NCI-H1930 (cell line): ENCODE results near the gene TGM4.
"Not testable (repeated sequence)": the region's sequence is repeated elsewhere in the genome, so short reads cannot be mapped to it uniquely, and the experiment has no call there.

Source experiments
- DNase-seq, 2 experiments: peaks; one replicate each; lab custom pipeline; 2025; lab: John Stamatoyannopoulos, UW

TGM4 gene

DNA sequence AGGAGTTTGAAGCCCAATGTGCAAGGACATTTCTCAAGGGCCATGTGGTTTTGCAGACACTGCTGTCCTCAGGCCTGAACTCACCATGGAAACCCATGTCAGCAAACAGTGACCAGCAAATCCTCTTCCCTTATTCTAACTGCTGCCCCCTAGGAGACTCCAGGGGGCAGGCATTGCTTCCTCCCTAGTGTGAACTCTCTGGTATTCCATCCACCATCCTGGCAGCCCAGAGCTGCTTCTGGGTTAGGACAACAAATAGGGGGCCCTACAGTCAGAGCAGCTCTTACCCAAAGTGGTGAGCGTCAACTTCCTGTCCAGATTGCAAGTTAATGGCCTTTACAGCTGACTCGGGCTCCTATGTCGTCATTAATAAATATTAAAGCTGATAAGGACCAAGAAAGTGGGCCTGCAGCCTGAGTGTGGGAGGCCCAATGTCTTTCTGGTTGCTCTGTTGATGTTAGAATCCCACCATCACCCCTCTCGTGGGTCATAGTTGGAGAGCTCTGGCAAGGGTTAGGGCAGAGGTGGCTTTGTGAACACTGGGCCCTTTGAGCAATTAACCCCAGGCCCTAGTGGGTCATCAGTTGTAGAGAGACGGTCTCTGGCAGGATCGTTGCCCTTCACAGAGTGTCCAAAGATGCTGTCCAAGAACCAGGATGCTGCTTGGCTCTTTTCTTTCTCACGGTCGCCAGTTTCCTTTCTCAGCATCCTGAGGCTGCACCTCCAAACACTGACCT is 41.5 kb downstream of the TGM4 start:
- no peak for DNase-seq

DNA sequence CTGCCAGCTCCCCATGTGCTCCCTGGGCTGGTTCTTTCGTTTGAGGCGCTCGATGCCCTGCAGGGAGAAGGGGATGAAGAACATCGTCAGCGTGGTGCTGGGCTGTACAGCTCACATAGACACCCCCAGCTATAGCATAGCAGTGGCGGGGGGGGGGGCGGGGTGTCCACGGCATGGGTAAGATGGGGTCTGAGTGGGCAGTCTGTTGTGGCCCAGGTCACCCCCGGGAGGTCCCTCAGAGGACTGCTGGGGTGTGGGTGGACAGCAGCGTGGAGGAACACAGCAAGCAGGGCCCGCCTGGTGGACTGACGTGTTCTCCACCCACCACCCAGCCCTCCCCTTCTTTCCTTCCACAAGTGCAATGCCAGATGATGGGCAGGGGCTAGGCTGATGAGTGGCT is 43.7 kb downstream of the TGM4 start:
- no peak for DNase-seq

DNA sequence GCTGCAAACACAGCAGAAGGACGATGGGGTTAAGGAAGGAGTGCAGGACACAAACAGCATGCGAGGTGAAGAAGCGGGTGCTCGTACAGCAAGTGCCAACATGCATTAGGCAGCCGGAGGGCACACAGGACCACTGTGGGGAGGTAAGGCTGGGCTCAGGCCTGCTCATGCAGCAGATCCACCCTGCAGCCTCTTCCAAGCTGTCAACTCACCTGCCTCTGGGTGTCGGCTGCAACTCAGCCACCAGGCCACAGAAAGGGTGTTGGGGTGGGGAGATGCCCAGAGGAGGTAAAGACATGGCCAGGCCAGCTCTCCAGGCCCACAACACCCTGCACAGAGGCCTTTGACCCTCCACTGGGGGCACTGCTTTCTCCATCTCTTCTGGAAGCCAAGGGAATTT is 44.2 kb downstream of the TGM4 start:
- no peak for DNase-seq

DNA sequence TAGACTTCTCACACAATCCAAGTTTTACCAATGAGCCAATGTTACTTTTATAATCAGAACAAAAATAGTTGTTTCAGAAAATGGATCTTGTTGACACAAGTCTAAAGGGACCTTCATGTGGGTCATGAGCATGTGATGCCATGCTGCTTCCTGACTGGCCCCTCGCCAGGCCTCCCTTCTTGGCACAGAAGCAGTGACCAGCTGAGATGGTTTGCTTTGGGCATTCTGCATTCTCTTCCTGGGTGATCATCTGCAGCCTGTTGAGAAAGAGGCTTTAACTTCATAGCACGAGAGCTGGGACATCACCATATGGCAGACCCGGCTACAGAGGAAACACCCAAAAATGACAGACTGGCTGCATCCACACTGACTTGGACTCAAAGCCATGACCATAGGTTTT is 45.7 kb downstream of the TGM4 start:
- DNase-seq, result no peak

DNA sequence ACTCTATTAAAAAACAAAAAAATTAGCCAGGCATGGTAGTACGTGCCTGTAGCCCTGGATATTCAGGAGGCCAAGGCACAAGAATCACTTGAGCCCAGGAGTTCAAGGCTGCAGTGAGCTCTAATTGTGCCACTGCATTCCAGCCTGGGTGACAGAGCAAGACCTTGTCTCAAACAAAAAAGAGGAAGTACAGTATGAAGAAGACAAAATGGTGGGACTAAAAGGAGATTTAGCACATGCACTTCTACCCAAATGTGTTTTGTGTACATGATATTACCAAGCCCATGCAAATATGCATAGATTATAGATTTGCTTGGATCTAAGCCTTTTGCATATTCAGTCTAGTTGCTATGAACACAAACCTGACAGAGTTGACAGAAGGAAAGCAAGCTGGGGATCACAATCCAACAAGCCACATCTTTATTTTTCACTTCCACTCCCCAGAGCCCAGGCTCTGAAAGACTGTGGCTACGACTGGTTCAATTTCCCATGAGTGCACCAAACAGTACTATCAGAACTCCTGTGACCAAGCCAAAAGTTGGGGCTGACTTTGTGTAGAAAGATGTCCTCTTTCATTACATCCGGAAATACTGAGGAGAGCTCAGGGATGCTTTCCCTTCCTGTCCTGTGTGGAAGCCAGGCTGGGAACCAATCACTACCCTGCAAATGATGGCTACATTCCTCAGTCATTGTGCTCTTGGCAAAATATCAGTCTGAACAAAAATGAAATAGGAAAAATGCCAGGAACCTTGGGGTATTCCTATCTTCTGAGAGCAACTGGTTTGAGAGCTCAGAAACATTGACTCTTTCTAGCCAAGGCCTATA is 49.4 kb downstream of the TGM4 start:
- DNase-seq, result no peak

DNA sequence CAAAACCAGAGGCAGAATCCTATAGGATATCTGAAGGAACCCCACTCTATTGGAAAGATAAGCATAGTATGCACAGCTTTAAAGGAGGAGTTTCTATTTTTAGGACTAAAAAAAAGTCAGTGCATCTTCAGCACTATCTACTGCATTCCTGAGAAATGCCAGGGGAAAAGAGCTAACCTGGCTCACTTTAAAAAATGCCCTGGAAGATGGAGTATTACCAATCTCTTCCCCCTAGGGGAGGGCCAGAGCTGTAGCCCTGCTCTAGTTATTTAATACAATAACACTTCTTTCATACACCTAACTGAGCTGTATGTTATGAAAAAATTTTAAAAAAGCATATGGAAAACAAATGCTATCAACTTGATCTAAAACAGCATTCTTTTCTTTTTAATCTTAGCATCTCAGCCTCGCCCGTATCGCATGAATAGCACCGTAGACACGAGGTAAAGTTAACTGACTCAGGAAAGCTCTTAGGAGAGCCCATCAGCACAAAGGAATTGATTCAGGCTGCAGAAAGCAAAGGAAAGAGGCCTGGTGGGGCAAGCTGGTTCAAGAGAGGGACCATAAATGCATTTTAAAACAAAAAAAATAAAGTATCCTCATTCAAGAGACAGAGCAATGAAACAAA is 50.2 kb downstream of the TGM4 start:
- no peak for DNase-seq

DNA sequence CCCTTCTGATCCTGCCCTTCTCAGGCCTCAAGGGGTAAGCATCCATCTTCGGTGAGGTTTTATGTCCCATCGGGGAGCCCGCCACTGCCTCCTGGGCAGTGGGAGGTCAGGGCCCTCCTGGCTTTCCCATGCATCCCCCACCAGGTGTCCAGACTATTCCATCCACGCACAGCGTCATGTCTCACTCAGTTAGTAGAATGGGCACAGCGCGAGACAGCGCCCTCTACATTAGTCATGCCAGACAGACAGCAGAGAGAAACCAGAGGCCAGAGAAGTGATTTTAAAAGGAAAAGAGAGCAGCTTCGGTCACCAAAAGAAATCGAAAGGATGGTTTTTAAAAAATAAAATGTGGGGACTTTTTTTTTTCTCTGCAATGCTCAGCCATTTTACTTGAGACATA is 51.8 kb downstream of the TGM4 start:
- no peak for DNase-seq

DNA sequence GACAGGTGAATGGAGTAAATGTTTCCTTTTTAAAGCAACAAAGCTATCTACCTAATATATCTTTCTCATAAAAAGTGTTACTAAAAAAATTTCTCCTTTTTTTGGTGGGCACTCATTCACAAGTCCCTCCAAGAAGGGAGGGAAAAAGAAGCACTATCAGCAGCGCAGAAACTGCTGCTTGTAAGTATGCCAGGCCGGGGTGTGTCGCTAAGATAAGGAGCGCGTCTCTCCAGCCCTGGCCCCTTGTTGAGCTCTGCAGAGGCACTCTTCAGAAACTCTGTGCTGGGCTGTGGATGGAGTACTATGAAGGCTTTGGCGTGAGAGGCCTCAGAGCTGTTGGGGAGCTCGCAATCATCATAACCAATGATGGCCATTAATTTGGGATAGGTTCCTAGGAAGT is 52.5 kb downstream of the TGM4 start:
- DNase-seq, result no peak

DNA sequence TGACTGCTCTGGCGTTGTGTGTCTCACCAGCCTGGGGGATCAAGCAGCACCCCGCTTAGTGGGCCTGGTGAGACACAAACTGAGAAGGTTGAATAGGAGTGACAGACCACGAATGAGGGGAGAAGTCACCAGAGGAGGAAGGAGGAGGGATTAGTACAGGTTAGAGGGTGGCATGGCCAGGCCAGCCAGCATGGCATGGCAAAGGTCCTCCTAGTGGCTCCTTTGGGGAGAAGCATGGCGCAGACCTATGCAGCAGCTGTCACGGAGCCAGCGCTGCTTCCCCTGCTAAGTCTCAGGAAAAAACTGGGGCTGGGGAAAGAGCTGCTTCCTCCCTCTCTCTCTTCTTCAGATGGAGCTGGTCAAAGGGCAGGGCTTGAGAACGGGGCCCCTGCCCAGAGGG is 53.0 kb downstream of the TGM4 start:
- no peak for DNase-seq

DNA sequence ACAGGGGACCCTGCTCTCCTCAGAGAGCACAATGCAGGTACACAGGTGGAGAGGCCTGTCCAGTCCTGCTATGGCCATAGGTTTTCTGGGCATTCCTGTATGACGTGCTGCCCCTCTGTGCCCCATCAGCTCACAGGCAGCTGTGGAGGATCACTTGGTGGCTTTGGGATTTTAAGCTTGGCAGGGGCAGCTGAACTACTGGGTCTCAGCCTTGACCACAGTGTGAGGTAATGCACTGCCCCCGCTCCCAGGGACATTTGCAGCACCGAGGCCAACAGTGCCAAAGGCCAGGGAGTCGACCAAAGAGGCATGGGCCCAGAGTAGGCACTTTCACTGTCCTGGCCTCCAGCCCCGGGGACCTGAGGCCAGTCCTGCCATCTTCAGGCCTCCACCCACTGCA is 55.4 kb downstream of the TGM4 start:
- DNase-seq, result no peak

DNA sequence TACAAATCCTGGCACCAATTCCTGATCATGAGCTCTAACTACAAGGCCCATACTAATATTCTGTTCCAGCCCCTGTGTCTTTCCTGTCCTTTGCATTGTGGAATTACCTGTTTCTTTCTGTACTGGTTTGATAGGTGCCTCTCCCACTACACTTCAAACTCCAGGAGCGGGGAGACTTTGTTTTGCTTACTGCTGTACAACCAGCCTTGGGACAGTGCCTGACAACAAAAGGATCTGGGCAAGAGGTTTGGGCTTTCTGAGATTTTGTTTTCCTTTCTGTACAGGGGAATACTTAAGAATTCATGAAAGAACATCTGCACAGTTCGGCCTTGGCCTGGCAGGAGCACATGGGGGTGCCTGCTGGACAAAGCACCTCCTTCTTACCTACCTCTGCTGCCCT is 56.5 kb downstream of the TGM4 start:
- no peak for DNase-seq

DNA sequence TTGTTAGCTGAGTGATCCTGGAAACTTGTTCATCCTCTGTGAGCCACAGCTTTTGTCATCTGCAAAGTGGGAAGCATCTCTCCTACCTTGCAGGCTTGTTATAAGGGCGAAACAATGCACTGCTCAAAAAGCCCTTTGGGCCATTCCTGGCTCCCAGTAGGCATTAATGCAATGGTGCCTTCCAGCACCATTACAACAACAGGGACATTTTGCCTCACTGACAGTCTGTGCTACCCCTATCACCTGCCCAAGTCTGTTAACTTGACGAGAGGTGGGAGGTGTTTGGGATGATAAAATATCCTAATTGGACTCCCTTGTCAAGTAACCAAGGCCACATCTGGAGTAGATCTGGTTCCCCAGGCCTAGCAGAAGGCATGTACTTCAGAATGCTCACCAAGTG is 57.4 kb downstream of the TGM4 start:
- no peak for DNase-seq

DNA sequence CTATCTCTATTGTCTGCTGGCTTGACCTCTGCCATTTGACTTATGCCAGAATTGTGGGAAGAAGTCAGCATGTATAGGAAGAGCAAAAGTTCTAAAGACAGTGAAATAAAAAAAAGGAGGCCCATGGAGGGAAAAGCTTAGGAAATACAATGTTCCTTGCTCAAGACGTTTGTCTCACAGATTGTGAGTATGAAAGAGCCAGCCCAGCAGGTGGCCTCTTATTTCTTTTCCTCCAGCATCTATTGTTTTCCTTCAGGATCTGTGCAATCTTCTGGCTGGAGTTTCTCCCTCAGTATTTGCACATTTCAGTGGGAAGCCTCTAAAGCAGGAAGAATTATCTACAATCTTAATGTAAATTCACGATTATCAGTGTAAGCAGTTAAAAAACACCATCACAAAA is 57.9 kb downstream of the TGM4 start:
- no peak for DNase-seq

DNA sequence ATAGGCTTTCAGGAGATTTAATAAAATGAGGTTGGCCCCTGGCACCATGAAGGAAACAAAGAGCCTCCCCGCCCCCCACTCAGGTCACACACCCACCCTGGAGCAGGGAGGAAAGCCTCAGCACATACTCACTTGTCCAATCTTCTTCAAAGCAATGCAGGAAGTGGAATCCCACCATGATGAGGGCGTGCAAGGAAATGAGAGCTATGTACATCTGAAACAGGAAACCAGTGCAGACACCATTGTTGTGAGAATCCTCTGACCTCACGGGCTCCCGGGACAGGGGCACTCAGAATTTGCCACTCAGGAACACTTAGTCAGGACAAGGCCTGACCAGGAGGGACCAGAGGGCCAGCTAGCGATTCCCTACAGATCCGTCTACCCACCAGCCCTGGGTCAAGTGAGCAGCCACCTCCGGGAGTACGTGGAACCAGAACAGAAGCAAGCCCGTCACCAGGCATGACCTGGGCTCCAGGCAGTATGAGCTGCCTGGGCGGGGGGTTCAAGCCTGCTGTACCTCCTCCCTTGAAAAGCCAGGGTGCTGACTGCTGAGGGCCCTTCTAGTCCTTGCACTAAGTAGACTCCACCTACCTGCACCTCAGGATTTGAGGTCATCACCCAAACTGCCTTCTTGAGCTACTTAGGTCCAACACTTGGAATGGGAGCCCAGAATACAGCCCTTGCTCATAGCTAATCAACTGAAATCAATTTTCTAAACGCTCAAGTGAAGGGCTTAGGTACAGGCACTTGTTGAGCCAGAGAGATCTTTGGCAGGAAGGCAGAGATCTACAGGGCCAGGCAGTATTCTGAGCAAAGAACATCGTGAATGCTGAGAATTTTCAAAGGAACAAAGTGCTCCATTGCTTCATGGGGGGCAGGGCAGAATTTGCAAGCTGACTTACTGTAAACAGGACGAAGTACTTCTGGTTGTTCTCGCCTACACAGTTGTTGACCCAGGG is 58.9 kb downstream of the TGM4 start:
- DNase-seq, result no peak

DNA sequence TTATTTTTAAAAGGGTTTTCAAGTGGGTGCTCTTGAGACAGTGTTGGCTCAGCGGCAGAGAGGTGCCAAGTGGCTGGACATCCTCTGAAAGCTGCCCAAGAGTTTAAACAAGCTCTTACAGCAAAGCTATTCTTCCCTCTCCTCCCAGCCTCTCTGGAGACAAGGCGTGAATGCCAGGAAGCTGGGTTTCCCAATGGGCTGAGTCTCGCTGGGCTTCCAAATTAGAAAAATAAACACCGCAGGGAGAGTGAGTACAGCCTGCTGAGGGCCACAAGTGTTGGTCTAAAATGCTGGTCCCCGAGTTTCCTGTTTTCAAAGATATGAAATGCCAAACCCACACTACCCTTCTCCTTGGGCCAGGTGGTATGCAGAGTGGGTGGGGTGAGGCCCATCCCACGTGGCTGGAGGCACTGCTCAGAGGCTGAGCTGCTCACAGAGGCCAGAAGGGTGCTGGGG is 65.2 kb downstream of the TGM4 start:
- no peak for DNase-seq

DNA sequence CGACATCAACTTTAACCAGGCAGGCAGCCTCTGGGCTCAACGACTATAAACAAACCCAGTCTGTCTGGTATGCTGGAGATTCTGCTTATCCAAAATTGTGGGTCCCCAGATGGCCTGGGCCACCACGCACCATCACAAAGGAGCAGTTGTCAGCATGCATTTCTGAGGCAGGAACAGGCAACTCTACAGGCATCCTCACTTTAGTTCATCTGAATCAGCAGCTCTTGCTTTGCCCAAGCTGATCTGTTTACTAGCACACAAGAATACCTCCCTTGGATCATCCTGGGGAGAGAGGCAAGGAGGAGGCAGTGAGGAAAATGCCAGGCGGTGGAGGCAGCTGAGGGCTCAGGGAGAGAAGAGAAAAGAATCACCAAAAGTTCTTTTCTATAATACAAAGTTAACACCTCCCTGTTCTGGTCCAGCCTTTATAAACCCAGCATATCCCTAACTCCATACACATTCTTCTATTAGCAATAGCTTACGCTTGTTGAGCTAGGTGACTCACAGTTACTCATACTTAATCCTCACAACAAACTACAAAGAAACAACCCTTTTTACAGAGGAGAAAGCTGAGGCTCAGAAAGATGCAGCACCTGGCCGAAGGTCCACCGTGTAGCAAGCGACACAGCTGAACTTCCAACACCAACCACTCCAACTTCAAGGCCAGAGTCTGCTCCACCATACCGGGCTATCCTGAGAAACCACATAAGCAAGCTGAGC is 68.0 kb downstream of the TGM4 start:
- DNase-seq, result no peak

DNA sequence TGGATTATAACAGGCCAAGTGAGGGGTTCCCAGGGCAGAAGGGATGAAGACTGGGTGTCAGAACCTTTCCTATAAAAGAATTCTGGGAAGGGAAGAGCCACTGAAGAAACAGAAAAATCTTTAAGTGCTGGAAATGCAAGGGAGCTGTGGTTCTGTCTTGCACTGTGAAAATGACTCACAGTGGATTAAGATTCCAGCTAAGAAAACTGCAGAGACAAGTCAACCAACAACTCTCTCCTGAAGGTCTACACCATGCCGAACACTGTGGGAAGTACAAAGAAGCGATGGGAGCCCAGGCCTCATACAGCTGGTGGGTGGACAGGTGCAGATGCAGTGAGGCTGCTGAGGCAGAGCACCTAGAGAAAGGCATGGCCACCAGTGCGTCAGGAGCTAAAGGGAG is 73.8 kb downstream of the TGM4 start:
- no peak for DNase-seq

DNA sequence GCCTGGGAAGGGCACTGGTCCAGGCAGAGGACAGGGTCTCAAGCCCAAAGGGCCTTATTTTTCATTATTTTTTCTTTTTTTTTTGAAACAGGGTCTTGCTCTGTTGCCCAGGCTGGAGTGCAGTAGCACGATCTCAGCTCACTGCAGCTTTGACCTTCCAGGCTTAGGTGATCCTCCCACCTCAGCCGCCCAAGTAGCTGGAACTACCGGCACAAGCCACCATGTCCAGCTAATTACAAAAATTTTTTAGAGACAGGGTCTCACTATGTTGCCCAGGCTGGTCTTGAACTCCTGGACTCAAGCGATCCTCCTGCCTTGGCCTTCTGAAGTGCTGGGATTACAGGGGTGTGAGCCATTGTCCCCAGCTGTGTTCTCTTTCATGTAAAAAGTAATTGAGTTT is 75.4 kb downstream of the TGM4 start:
- not testable (repeated sequence) for DNase-seq

DNA sequence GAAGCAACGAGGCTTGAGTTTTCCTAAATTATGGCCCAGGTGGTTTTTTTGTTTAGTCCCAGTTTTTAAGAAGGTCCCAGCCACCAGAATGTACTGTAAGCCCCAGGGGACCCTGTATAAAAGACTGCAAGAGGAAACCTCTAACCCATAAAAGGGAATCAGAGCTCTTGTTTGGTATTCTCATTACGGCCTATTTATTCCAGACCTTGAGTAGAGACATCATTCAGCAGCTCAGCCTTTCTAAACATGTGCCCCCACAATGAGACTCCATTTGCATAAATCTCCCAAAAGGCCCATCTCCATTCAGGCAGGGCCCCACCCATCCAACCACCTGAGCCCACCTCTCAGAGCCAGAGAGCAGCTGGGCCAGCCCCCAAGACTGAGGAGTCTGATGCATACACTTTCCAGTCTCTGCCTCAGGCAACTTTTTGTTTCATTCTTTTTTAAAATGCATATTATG is 75.9 kb downstream of the TGM4 start:
- DNase-seq, result no peak

DNA sequence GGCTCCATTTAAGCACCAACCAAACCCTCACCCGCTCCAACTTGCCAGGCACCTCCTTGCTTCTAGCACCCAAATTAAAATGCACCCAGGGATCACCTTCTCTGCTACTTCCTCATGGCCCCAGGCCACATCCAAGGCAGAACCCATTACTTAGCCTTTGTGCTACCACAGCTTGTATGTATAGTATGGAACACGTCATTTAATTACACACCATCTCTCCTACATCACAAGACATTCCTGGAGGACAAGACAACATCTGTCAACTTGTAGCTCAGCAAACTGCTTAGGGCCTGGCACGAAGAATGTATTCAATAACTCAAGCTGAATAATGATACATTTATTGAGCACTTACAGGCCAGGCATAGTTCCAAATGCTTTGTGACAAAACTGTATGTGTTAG is 78.3 kb downstream of the TGM4 start:
- DNase-seq, result no peak

DNA sequence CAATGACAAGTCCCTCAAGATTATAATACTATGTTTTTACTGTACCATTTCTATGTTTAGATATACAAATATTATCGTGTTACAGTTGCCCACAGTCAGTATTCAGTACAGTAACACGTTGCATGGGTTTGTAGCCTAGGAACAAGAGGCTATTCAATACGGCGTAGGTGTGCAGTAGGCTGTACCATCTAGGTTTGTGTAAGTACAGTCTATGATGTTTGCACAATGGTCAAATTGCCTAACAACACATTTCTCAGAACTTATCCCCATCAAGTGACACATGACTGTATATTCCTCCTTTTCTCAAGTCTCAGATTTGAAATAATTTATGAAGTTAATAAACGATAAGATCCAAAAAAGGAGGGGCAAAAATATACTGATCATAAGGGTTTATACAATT is 79.9 kb downstream of the TGM4 start:
- no peak for DNase-seq
